SK-N-MC (cell line): ENCODE results near the gene KCNH1.

Experiments
- EZH2 ChIP-seq: fragments of 200-600 bp; sonication (generic); IDR thresholded peaks from one replicate; pipeline ENCODE4 v1.6.1; 2017; ENCODE audit warnings: antibody characterized with exemption
- FOXP2 ChIP-seq: optimal IDR thresholded peaks from 2 replicates; pipeline ENCODE3; 2011; ENCODE audit warnings: mild to moderate bottlenecking, moderate library complexity; ENCODE audit not compliant: insufficient read depth; ENCODE audit errors: extremely low read length, control extremely low read depth
- POLR2AphosphoS5 ChIP-seq: IDR thresholded peaks from 2 replicates; pipeline ENCODE4 v1.6.1; 2012; ENCODE audit warnings: mild to moderate bottlenecking, low read depth, low read length, borderline replicate concordance

DNA sequence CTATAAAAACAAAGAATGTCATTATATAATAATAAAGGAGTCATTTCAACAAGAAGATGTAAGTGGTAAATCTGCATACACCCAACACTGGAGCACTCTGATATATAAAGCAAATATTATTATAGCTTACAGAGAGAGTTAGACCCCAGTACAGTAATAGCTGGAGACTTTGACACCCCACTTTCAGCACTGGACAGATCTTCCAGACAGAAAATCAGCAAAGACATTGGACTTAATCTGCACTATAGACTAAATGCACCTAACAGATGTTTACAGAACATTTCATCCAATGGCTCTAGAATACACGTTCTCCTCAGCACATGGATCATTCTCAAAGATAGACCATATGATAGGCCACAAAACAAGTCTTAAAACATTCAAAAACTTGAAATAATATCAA, 20.0 kb upstream of the KCNH1 start:
- no peak for TF ChIP-seq EZH2
- TF ChIP-seq POLR2AphosphoS5: no peak
- TF ChIP-seq FOXP2: no peak
